ENCODE data around the gene FAF1. TPM values are rescaled to one million over a fixed set of nuclear protein-coding genes. Genes with fewer than 3 reads are reported as not detected.

Gene FAF1
- polyA plus RNA-seq, 4 donors: 57.7 to 72.1 (median 69.5) TPM

- no peak for DNase-seq (ENCODE audit: low read depth in 4 of 4, low spot score in 3 of 4)
Observed at GRCh38 chr1:50423670-50424000, 536.4 kb downstream of the FAF1 start.

DNA sequence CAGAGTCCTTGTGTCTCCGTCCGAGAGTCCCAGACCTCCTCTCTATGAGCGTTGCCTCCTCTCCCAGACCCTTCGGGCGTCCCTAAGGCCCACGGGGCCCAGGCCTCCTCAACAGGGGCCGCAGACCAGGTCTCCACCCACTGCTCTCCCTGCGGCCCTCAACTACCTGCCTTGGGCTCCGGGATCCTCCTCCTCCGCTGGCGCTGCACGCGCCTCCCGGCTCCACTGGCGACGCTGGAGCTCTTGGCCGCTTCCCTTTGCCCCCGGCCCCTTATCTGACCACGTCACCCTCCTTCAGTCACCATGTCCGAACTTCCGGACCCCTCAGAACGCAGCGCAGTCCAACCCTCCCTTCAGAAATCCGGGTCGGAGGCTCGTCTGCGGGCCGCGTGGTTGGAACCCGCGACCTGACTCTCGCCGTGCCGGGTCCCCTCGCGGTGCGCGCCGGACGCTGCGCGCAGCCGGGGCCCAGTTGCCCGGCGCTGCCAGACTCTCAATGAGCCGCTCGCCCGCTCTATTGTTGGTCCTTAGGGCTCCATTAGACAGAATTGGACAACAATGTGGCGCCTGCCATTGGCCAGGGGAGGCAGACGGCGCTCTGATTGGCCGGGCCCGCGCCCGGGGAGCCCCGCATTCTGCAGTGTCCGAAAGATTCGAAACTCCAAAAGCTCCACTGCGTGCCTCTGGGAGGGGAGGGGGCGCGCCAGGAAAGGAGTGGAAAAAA lies 537.0 kb downstream of the FAF1 start, which contains the start of gene DMRTA2:
DMRTA2 (minus strand) TSS at position 498 of the 724 bp plus-strand sequence. CDS start 1,907 bp downstream, outside the sequence.
- no peak for DNase-seq (ENCODE audit: low read depth in 4 of 4, low spot score in 3 of 4)

DNA sequence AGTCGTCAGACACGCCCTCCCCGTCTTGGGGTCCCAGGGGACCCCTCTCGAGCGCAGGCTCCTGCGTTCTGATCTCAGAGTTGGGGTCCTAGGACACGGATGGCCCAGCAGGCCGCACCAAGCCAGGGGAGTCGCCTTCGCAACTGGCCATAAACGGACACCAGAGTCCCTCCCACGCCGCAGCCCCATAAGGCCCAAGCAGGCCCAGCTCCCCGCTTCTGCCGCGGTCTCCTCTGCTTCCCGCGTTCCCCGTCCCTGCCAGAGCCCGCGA lies 537.5 kb downstream of the FAF1 start:
- no peak for DNase-seq (ENCODE audit: low read depth in 4 of 4, low spot score in 3 of 4)

GRCh38 chr1:50421768-50422674 lies 538.0 kb downstream of the FAF1 start:
- no peak for DNase-seq (ENCODE audit: low read depth in 4 of 4, low spot score in 3 of 4)

GRCh38 chr1:50421366-50421748 lies 538.7 kb downstream of the FAF1 start:
- DNase-seq (ENCODE audit: low read depth in 4 of 4, low spot score in 3 of 4): no peak

- DNase-seq (ENCODE audit: low read depth in 4 of 4, low spot score in 3 of 4): no peak
Observed at GRCh38 chr1:50420689-50421365, 539.2 kb downstream of the FAF1 start.

DNA sequence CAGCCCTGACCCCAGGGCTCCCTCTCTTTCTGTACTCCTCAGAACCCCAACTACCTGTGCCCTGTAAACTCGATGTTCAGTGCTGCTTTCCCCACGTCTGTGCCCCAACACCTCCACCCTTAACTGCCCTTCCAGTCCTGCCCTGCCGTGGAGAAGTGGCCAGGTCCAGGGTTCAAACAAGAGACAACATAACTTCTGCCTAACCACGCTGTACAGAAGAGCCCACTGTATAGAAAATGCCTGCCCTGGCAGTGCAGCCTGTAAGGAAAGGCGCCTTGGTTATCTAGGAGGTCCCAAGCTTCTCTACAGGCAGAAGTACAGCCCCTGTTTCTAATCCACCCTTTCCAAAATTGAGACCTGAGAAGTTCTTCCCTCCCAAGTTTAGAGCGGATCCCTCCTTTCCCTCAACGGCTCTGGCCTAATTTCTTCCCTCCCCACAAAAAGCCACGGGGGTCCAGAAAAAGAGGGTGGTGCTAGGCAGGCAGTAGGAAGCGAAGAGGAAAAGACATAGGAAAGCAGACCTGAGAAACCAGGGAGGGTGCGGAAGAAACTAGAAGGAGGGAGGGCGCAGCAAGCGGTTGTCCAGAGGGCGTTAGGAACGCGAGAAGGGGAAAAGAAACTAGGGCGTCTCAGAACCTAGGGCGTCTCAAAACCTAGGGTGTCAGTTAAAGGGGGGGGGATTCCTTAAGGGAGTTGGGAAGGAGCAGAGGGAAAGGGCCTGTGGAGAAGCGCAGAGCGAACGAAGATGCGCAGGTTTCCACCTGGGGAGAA lies 540.0 kb downstream of the FAF1 start:
- DNase-seq (ENCODE audit: low read depth in 4 of 4, low spot score in 3 of 4): no peak

DNA sequence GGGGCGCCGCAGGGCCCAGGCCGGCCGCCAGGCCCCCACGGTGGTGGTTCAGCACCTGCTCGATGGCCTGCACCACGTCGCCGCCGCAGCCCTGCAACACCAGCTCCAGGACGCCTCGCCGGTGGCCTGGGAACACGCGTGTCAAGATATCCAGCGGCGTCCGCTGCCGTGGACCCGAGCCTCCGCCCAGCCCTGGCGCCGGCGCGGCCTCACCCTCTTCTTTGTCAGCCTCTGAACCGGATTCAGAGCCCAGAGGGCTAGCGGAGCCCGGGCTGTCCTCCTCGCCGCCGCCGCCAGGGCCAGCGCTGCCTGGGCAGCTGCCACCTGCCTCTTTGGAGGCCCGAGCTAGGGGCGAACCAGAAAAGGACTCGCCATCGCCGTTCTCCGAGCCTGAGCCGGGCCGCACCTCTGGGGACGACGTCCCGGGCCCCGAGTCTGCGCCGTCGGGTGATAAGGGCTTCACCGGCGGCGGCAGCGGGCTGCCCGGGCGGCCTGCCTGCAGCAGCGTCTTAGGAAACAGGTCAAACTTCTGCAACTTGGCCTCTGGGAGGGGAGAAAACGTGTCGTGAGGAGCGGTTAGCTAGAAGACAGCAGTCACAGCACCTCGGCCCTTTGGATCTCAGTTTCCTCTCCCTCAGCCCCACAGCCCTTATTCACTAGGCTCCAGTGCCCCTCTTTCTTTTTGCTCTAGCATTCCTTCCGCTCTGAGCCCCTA lies 540.7 kb downstream of the FAF1 start:
- DNase-seq (ENCODE audit: low read depth in 4 of 4, low spot score in 3 of 4): no peak

DNA sequence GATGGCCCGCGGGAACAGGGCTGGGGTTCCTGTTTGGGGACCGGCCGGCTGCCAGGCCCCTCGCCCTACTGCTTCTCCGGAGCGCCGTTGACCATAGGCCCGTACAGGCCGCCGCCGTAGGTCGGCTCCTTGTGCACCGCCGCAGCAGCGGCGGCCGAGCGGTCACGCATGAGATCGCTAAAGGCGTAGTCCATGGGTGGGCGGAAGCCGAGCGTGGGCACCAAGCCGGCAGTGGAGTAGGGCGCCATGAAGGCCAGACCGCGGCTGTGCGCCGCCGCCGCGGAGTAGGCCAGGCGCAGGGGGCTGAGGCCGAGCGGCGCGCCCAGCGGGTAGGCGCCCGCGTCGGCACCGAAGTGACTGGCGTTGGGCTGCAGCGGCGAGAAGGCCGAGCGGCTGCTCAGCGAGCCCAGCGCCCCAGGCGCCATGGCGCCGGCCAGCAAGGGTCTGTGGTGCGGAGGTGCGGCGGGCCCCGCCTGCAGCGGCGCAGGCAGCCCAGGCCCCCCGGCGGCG lies 541.4 kb downstream of the FAF1 start:
- DNase-seq (ENCODE audit: low read depth in 4 of 4, low spot score in 3 of 4): no peak

- no peak for DNase-seq (ENCODE audit: low read depth in 4 of 4, low spot score in 3 of 4)
Observed at GRCh38 chr1:50417946-50418599, 542.0 kb downstream of the FAF1 start.

DNA sequence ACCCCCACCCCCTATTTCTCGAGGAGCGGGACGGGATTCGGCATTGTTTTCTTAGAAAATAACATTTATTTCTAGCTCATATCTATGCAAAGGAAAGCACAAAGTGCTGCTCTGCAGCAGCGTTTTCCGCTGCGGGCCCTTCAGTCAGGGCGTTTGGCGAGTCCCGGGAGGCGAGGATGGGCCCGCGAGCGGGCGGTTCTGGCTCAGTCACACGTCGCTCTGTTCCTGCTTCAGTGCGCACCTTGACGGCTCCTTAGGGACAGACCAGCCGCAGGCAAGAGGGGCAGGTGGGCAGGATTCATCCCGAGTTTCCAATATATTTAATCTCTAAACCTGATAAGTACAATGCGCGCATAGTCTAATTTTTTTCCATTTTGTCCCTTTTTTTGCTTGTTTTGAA lies 542.6 kb downstream of the FAF1 start:
- no peak for DNase-seq (ENCODE audit: low read depth in 4 of 4, low spot score in 3 of 4)

GRCh38 chr1:50416553-50417453 lies 543.3 kb downstream of the FAF1 start:
- DNase-seq (ENCODE audit: low read depth in 4 of 4, low spot score in 3 of 4): no peak

GRCh38 chr1:50416150-50416527 lies 543.9 kb downstream of the FAF1 start:
- no peak for DNase-seq (ENCODE audit: low read depth in 4 of 4, low spot score in 3 of 4)

DNA sequence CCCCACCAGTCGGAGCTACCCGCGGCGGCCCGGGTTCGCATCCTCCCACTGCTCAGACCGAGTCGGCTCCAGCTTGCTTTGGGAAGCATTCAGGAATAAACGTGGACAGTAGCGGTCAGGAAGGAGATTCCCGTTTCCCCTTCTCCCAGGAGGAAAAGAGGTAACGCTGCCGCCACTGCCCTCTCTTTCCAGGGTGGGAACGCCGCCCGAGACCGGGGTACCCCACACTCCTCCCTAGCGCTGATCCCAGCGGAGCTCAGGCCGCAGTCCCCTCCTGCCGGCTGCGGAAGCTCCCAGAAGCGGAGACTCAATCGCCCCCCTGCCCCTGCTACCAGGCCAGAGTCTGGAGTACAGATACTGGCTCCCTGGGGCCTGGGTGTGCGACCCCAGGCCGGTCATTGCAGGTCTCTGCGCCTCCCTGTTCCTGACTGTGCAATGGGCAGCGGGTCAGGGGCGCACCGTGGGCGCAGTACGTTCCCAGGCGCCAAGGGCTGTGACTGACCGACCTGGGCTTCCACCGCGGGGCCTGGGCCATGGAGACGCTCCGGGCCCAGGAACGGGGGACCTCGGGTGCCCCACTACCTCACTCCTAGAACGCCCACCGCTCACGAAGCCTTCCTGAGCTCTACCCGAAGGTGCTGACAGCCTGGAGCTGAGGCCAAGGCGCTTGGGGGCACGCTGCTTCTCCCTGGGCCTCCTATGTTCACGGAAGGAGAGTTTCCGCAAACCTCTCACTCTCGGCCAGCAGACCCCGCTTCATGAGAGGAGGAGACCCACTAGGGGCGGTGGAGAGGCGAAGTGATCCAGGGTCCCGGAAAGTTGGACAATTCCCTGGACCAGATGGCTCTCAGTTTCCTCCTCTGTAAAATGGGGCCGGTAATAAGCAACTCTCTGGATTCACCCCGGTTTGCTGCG lies 544.6 kb downstream of the FAF1 start:
- no peak for DNase-seq (ENCODE audit: low read depth in 4 of 4, low spot score in 3 of 4)

GRCh38 chr1:50414853-50415234 lies 545.2 kb downstream of the FAF1 start:
- DNase-seq (ENCODE audit: low read depth in 4 of 4, low spot score in 3 of 4): no peak

GRCh38 chr1:50412813-50413476 lies 547.1 kb downstream of the FAF1 start:
- DNase-seq (ENCODE audit: low read depth in 4 of 4, low spot score in 3 of 4): no peak

DNA sequence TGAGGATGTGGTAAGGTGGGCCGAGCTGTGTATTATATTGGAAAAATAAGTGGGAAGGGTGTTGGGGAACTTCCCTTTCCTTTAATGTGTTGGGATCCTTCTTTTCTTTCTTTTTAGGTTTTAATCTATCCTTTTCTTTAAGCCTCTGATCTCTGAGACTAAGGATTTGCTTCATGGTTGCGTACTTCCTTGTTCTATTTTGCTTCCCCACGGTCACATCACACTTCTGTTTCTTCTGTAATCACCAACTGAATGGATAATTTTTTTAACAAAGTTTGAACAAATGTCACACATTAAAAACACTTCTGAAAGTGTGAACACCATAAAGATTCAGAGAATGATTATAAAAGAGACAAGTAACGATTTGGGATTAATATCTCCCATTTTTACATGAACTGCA lies 554.3 kb downstream of the FAF1 start:
- DNase-seq (ENCODE audit: low read depth in 4 of 4, low spot score in 3 of 4): no peak

All from right renal pelvis (tissue), 4 donors.